Adrenal gland (tissue), 12 donors: Measurements from ENCODE around the gene UBXN2A. TPM values are rescaled to one million over a fixed set of nuclear protein-coding genes. Genes with fewer than 3 reads are reported as not detected.

Source experiments
- DNase-seq, 7 donors: peaks; one replicate each; pipeline ENCODE4 v3.0.0-alpha.2; 2019 to 2020
- H3K27ac ChIP-seq, 5 donors: fragments of 200-600 bp; sonication (generic) in 4 of 5; 1 replicate in 3 of 5; 2 replicates in 2 of 5; pipeline versions ENCODE4 v1.5.1 to v1.8.0; 2016 to 2020; ENCODE audit warnings: mild to moderate bottlenecking in 1 of 5
- H3K27me3 ChIP-seq: fragments of 200-600 bp; 2 replicates; pipeline ENCODE4 v1.8.0; 2021
- H3K36me3 ChIP-seq, 2 donors: fragments of 200-600 bp; replicated peaks in 1 of 2; 1 replicate in 1 of 2; 2 replicates in 1 of 2; pipeline versions ENCODE4 v1.5.1 to v1.8.0; 2018 to 2022
- H3K4me1 ChIP-seq, 2 donors: fragments of 200-600 bp; replicated peaks in 1 of 2; 1 replicate in 1 of 2; 2 replicates in 1 of 2; pipeline versions ENCODE4 v1.5.1 to v1.8.0; 2018 to 2021
- H3K4me3 ChIP-seq, 4 donors: fragments of 200-600 bp; sonication (generic) in 3 of 4; one replicate each; pipeline ENCODE4 v1.5.1; 2016 to 2018
- H3K9me3 ChIP-seq, 3 donors: fragments of 200-600 bp; sonication (generic) in 1 of 3; replicated peaks in 1 of 3; 1 replicate in 2 of 3; 2 replicates in 1 of 3; pipeline versions ENCODE4 v1.5.1 to v1.8.0; 2016 to 2021
- POLR2A ChIP-seq, 2 donors: fragments of 450-650 bp; IDR thresholded peaks; one replicate each; pipeline ENCODE4 v1.6.1; 2017; ENCODE audit warnings: antibody characterized with exemption in 2 of 2, mild to moderate bottlenecking in 2 of 2, moderate library complexity in 1 of 2
- WGBS, 4 donors: extraction: QIAGEN DNeasy Blood & Tissue Kit in 2 of 4; methylation state at CpG; one replicate each; pipeline versions ENCODE4 v1.1.5 to v1.1.7; 2013 to 2017; 5-methylcytosine and 5-hydroxymethylcytosine counted together
- intact Hi-C, 2 donors: fragments of 100-400 bp; cut with DNase I; formaldehyde crosslinking; loops; one replicate each; pipeline versions ENCODE4 v1.14.1 to v1.15.0; 2022 to 2023
- polyA plus RNA-seq, 3 donors: library from polyadenylated mRNA; stranded (reverse); fragments of 200-250 nt in 2 of 3; fragments of 350-450 nt in 1 of 3; fragmentation: Illumina TruSeq in 1 of 3; extraction: RNeasy Lipid Tissue Mini Kit (QIAGEN cat#74804) in 1 of 3; gene quantifications; one replicate each; pipeline ENCODE4 v1.2.3, GENCODE V29; 2013 to 2014
- total RNA-seq, 9 donors: library from RNA; depleted of rRNA in 4 of 9; stranded (reverse); fragments of >200 nt in 4 of 9; fragments of 120-200 nt in 1 of 9; fragmentation: NEBNext Ultra II Directional in 1 of 9; extraction: Animal tissue kit (Norgen Biotek cat#: 25700) in 1 of 9; gene quantifications; one replicate each; pipeline versions ENCODE4 v1.1.0 to v1.2.4, GENCODE V29; 2013 to 2023
- TF ChIP-seq, protein P1 (sequence below), 6 experiments: fragments of 450-650 bp in 4 of 6; fragments of 200-600 bp in 2 of 6; sonication (generic) in 1 of 6; IDR thresholded peaks; 1 replicate in 5 of 6; 2 replicates in 1 of 6; pipeline versions ENCODE4 v1.5.1 to v1.8.0; 2016 to 2021; ENCODE audit warnings: antibody characterized with exemption in 6 of 6, mild to moderate bottlenecking in 2 of 6, moderate library complexity in 1 of 6
- donor health status: healthy with polysubstance abuse.
- donor health status: Bipolar disorder and iron deficiency.
- donor health status: DM: yes; HTN: yes; CAD: no.
- donor health status: DM: no; HTN: no; CAD: no.
- donor health status: DM: no; HTN: no; CAD: no.
- donor health status: DM: yes; HTN: yes; CAD: no.

The UBXN2A gene
- total and polyA plus RNA-seq, 12 donors, result 5.4 to 17.3 (median 11.0) TPM

DNA sequence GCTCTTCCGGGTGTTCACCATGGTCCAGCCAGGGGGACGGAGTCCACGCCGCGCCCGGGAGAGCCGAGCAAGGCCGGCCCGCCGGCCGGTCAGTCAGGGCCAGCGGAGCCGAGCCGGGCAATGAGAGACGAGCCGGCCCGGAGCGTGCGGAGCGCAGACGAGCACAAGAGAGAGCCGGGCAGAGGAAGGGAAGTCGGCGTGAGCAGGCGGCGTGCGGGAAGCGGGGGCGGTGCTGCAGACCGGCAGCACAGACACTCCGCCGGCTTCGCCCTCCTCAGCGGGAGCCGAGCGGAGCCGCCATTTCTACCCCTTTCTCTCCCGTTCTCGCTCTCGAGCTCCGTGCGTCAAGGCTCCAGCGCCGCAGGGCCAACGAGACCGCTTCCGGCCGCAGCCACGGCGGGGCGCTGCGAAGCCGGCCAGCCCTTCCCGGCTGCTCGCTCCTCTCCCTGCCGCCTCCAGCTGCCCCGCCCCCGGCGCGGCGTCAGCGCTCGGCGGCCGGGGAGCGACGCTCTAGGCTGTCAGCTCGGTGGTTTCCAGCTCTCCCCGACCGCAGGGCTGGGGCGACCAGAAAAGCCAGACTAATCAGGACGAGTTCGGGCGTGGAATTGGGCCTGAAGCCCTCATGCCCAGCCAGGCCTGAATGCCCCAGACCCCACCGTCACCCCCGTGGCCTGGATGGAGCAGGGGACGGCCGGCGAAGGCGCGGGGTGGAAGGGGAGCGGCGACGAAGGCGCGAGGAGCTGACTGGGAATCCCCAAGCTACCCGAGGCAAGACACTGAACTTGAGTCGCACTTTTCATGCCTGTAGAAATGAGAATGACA lies 13.3 kb upstream of the UBXN2A start, which contains the start of gene ATAD2B:
Gene ATAD2B (minus strand): TSS at position 374 of the 822 bp plus-strand sequence. CDS start 353 bp downstream, at position 21.
- DNase-seq, result peak; percentile 87 to 96 (median 91)
- Histone ChIP-seq H3K27me3 (no peaks in the 10 kb centered on the region), H3K4me1 (peaks cover 17 to 27% of the 10 kb centered on the region in 2 donors), H3K27ac (peak within 1 kb of the TSS; percentile 96 to 100 (median 99)), H3K36me3 (no peaks in the 10 kb centered on the region), H3K4me3 (peak within 1 kb of the TSS; percentile 17 to 97 (median 93)), H3K9me3 (no peaks in the 10 kb centered on the region)
- WGBS, 4 donors, result 0% methylated on average over 12 to 88 of the region's 88 CpGs
- intact Hi-C loops, result loop anchor here (5.0 to 10.0 kb wide), 2 partner anchors 148 to 150 kb away; partner anchors contain the start of gene SF3B6 (in 2 of the 2)
- TF ChIP-seq, protein P1, sequence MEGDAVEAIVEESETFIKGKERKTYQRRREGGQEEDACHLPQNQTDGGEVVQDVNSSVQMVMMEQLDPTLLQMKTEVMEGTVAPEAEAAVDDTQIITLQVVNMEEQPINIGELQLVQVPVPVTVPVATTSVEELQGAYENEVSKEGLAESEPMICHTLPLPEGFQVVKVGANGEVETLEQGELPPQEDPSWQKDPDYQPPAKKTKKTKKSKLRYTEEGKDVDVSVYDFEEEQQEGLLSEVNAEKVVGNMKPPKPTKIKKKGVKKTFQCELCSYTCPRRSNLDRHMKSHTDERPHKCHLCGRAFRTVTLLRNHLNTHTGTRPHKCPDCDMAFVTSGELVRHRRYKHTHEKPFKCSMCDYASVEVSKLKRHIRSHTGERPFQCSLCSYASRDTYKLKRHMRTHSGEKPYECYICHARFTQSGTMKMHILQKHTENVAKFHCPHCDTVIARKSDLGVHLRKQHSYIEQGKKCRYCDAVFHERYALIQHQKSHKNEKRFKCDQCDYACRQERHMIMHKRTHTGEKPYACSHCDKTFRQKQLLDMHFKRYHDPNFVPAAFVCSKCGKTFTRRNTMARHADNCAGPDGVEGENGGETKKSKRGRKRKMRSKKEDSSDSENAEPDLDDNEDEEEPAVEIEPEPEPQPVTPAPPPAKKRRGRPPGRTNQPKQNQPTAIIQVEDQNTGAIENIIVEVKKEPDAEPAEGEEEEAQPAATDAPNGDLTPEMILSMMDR (IDR thresholded peaks at IDR 0.05), result peak; percentile 51 to 97 (median 78)
- TF ChIP-seq POLR2A (IDR thresholded peaks at IDR 0.05), result peak; percentile 67 to 93

DNA sequence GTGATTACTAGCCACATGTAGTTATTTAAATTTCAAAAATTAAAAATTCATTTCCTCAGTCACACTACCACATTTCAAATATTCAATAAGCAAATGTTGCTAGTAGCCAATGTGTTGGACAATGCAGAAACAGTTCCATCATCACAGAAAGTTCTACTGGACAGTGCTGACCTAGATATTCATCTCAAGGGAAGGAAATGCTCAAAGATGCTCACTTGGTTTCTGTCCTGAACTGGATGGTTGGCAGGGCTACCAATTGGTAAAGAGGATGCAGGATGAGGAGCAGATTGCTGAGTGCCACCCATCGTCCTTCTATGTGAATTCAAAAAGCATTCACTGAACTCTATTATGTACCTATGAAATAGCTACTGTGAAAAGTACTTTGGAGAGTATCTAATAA lies 6.0 kb upstream of the UBXN2A start:
- intact Hi-C loops, result no loop called here
- no peaks in the 10 kb centered on the region for H3K36me3 ChIP-seq
- WGBS, 4 donors, result 68 to 89% (median 77%) methylated on average over 1 of the region's 1 CpG

DNA sequence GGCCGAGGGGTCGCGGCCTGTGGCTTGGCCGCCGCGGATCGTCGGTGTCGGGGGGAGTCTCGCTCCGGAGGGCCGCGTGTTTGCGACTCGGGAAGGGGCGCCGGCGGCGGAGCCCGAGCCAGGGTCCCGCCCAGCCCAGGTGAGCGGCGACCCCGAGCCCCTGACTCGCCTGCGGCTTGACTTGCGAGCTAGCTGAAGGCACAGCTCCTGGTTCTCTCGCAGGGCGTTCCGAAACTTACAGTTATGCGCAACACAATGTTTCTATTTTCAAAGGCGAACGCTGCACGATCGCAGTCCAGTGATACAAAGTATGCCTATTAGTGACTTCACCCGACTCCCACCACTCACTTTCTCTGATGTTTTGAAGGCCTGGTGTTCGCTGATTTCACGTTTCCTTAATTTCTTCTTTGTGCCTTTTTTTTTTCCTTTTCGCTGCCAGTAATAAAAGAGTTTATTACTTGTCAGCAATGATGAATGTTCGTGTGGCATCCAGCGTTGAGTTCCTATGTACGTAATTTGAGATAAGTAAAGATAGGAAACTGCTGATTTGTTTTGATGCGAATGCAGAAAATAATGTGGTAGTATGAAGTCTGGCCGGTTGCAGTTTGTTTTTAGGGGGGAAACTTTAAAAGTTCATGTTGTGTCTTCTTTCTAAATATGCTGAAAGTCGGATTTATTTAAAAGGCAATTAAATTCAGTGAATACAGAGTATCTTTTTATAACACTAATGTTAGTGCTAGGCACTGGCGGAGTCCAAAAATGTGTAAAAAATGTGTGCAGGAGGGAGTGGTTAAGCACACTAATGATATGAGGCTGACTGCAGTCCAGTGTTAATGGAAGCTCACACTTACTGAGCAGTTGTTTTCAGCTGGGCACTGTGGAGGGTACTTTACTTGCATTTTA lies 706 bp downstream of the UBXN2A start:
- DNase-seq, result peak in 6 of 7 donors; percentile 30 to 67 (median 50)
- intact Hi-C loops, result no loop called here
- TF ChIP-seq POLR2A (IDR thresholded peaks at IDR 0.05), result no peak
- TF ChIP-seq, protein P1 (IDR thresholded peaks at IDR 0.05), result no peak

More for the DNA sequence above, 6.0 kb upstream of the UBXN2A start:
- Histone ChIP-seq H3K4me3 (no peak overlapping the region), H3K4me1 (peaks cover 0 to 2% of the 10 kb centered on the region in 2 donors), H3K27me3 (no peaks in the 10 kb centered on the region), H3K27ac (no peak overlapping the region), H3K9me3 (no peaks in the 10 kb centered on the region)
- no peak for DNase-seq
- TF ChIP-seq POLR2A (IDR thresholded peaks at IDR 0.05), result no peak
- TF ChIP-seq, protein P1 (IDR thresholded peaks at IDR 0.05), result no peak

DNA sequence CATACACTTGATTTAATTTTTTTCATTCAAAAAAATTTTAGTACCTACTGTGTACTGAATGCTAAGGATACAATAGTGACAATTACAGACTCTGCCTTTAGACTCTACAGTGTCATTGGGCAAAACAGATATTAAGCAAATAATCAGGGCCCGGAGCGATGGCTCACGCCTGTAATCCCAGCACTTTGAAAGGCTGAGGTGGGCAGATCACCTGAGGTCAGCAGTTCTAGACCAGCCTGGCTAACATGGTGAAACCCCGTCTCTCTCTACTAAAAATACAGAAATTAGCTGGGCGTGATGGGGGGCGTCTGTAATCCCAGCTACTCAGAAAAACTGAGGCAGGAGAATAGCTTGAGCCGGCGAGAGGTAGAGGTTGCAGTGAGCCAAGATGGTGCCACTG lies 1.4 kb downstream of the UBXN2A start:
- Histone ChIP-seq H3K27ac (peak overlapping the region in 1 of 5 donors; percentile 96), H3K4me1 (peaks cover 20 to 28% of the 10 kb centered on the region in 2 donors), H3K27me3 (no peaks in the 10 kb centered on the region), H3K9me3 (no peaks in the 10 kb centered on the region), H3K4me3 (peak overlapping the region in 1 of 4 donors; percentile 100), H3K36me3 (no peaks in the 10 kb centered on the region)
- intact Hi-C loops, result no loop called here
- 86 to 90% (median 88%) methylated on average over 7 to 8 of the region's 8 CpGs for whole genome bisulfite sequencing, 4 donors
- DNase-seq, result no peak
- TF ChIP-seq, protein P1 (IDR thresholded peaks at IDR 0.05), result no peak

More for the DNA sequence above, 706 bp downstream of the UBXN2A start:
- no peaks in the 10 kb centered on the region for H3K9me3 ChIP-seq
- no peaks in the 10 kb centered on the region for H3K27me3 ChIP-seq
- H3K27ac ChIP-seq, result peak overlapping the region; percentile 80 to 97 (median 96)
- no peaks in the 10 kb centered on the region for H3K36me3 ChIP-seq
- 1 to 2% (median 1%) methylated on average over 14 to 46 of the region's 46 CpGs for WGBS, 4 donors
- H3K4me1 ChIP-seq, result peaks cover 20 to 28% of the 10 kb centered on the region in 2 donors
- peak overlapping the region in 3 of 4 donors; percentile 81 to 100 (median 82) for H3K4me3 ChIP-seq
